ENCODE data around the gene CDC42SE2.
A peak's percentile ranks its signal among the peaks of the same experiment; 100 is the strongest.
"Not testable (repeated sequence)": the region's sequence is repeated elsewhere in the genome, so short reads cannot be mapped to it uniquely, and the experiment has no call there.

The CDC42SE2 gene

DNA sequence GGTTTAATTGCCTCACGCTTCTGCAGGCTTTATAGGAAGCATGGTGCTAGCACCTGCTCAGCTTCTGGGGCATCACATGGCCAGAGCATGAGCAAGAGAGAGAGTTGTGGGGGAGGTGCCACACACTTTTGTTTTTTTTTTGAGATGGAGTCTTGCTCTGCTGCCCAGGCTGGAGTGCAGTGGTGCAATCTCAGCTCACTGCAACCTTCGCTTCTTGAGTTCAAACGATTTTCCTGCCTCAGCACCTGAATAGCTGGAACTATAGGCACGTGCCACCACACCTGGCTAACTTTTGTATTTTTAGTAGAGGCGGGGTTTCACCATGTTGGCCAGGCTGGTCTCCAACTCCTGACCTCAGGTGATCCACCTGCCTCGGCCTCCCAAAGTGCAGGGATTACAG is 135.2 kb downstream of the CDC42SE2 start:
- WGBS, 2 donors (ENCODE audit: extremely low coverage in 2 of 2, insufficient read length in 2 of 2, insufficient replicate concordance in 1 of 2): no CpG with 5 or more reads among the region's 6 CpGs
- not testable (repeated sequence) for H3K4me3 ChIP-seq (ENCODE audit: low read length in 2 of 2); H4K8ac ChIP-seq (ENCODE audit: low read depth, low read length); H3K27me3 ChIP-seq (ENCODE audit: control insufficient read depth in 3 of 3, insufficient read depth in 3 of 3, low read depth in 1 of 3, low read length in 3 of 3); H3K27ac ChIP-seq (replicated peaks; ENCODE audit: low read length); H2BK5ac ChIP-seq (ENCODE audit: low read length); DNase-seq (ENCODE audit: low spot score); H3K4ac ChIP-seq (ENCODE audit: low read length); H4K91ac ChIP-seq (ENCODE audit: low read depth, low read length, poor library complexity); H3K18ac ChIP-seq (ENCODE audit: low read length); H2AFZ ChIP-seq (ENCODE audit: low read length); H3K14ac ChIP-seq (ENCODE audit: low read length); H3K23ac ChIP-seq (ENCODE audit: low read depth, low read length, poor library complexity); H2AK5ac ChIP-seq (ENCODE audit: low read depth, low read length); H2BK15ac ChIP-seq (ENCODE audit: low read length); H3K9ac ChIP-seq (ENCODE audit: low read depth, low read length, poor library complexity); H3K4me1 ChIP-seq (ENCODE audit: control insufficient read depth in 2 of 2, insufficient read depth in 1 of 2, low read depth in 1 of 2, low read length in 2 of 2); H3K4me2 ChIP-seq (ENCODE audit: insufficient read depth, low read length, poor library complexity, severe bottlenecking); H3K79me1 ChIP-seq (ENCODE audit: low read depth, low read length); H2BK120ac ChIP-seq (ENCODE audit: low read depth, low read length); H2BK12ac ChIP-seq (ENCODE audit: low read length)
- H3K36me3 ChIP-seq (replicated peaks in 1 of 2; ENCODE audit: control insufficient read depth in 2 of 2, insufficient read depth in 2 of 2, low read length in 2 of 2): peaks cover 5 to 68% of the 10 kb centered on the region in 2 donors
- H3K9me3 ChIP-seq (replicated peaks in 1 of 2; ENCODE audit: control insufficient read depth in 2 of 2, insufficient read depth in 1 of 2, low read depth in 1 of 2, low read length in 2 of 2): peaks cover 1 to 15% of the 10 kb centered on the region in 2 donors

DNA sequence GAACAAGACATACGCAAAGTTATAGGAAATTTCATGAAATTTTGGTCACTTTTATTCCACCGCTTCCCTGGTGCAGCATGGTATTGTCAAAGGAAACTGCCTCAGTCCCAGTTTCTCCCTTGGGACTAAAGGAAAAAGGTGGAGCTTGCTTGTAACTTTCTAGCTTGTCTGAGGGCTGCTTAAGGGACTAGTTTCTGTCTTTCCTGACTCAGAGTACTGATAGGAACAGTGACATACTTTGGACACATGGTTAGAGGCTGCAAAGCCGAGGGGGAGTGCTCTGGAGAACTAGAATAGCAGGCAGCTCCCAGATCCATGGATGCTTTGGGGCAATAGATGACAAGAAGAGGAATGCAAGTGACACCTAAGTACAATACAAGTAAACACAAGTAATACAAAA is 136.7 kb downstream of the CDC42SE2 start:
- WGBS, 2 donors (ENCODE audit: extremely low coverage in 2 of 2, insufficient read length in 2 of 2, insufficient replicate concordance in 1 of 2): no CpG with 5 or more reads among the region's 3 CpGs
- Histone ChIP-seq H2AFZ (ENCODE audit: low read length) (no peak overlapping the region), H3K18ac (ENCODE audit: low read length) (no peak overlapping the region), H3K4me2 (ENCODE audit: insufficient read depth, low read length, poor library complexity, severe bottlenecking) (no peak overlapping the region), H3K23ac (ENCODE audit: low read depth, low read length, poor library complexity) (no peak overlapping the region), H3K79me1 (ENCODE audit: low read depth, low read length) (no peaks in the 10 kb centered on the region), H2BK15ac (ENCODE audit: low read length) (no peak overlapping the region), H2BK12ac (ENCODE audit: low read length) (no peak overlapping the region), H3K14ac (ENCODE audit: low read length) (no peak overlapping the region), H2AK5ac (ENCODE audit: low read depth, low read length) (no peak overlapping the region), H3K4me3 (ENCODE audit: low read length in 2 of 2) (no peak overlapping the region), H3K9ac (ENCODE audit: low read depth, low read length, poor library complexity) (no peak overlapping the region), H4K91ac (ENCODE audit: low read depth, low read length, poor library complexity) (no peak overlapping the region), H3K4me1 (ENCODE audit: control insufficient read depth in 2 of 2, insufficient read depth in 1 of 2, low read depth in 1 of 2, low read length in 2 of 2) (no peaks in the 10 kb centered on the region), H2BK120ac (ENCODE audit: low read depth, low read length) (no peak overlapping the region), H3K9me3 (replicated peaks in 1 of 2; ENCODE audit: control insufficient read depth in 2 of 2, insufficient read depth in 1 of 2, low read depth in 1 of 2, low read length in 2 of 2) (peaks cover 1 to 15% of the 10 kb centered on the region in 2 donors), H3K36me3 (replicated peaks in 1 of 2; ENCODE audit: control insufficient read depth in 2 of 2, insufficient read depth in 2 of 2, low read length in 2 of 2) (peaks cover 0 to 55% of the 10 kb centered on the region in 2 donors), H3K27ac (replicated peaks; ENCODE audit: low read length) (no peak overlapping the region), H3K4ac (ENCODE audit: low read length) (no peak overlapping the region), H4K8ac (ENCODE audit: low read depth, low read length) (no peak overlapping the region), H2BK5ac (ENCODE audit: low read length) (no peak overlapping the region), H3K27me3 (ENCODE audit: control insufficient read depth in 3 of 3, insufficient read depth in 3 of 3, low read depth in 1 of 3, low read length in 3 of 3) (no peaks in the 10 kb centered on the region)
- DNase-seq (ENCODE audit: low spot score): no peak

DNA sequence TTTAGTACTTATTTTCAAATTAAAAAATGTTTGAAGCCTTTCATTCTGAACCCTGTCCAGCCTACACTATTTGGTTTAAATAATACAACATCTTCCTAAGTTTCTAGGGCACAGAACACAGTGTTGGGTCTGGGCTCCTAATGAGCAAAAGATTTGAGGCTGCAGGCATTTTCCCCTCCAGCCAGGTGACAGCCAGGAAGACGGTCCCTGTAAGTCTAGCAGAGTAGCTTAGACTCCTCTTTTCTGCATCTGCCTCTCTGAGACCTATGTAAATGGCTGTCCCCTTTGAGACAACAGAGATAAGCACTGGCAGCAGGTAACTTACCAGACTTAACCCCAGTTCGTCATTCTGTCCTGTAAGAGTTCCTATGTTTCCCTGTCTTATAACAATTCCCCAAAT is 141.8 kb downstream of the CDC42SE2 start:
- no peak overlapping the region for H2BK120ac ChIP-seq (ENCODE audit: low read depth, low read length)
- no peak overlapping the region for H2BK12ac ChIP-seq (ENCODE audit: low read length)
- H4K91ac ChIP-seq (ENCODE audit: low read depth, low read length, poor library complexity): no peak overlapping the region
- no peak overlapping the region for H3K4ac ChIP-seq (ENCODE audit: low read length)
- H3K4me3 ChIP-seq (ENCODE audit: low read length in 2 of 2): no peak overlapping the region
- no peak overlapping the region for H2BK15ac ChIP-seq (ENCODE audit: low read length)
- no peak for DNase-seq (ENCODE audit: low spot score)
- H3K79me1 ChIP-seq (ENCODE audit: low read depth, low read length): no peaks in the 10 kb centered on the region
- no peak overlapping the region for H3K4me2 ChIP-seq (ENCODE audit: insufficient read depth, low read length, poor library complexity, severe bottlenecking)
- no peak overlapping the region for H2AFZ ChIP-seq (ENCODE audit: low read length)
- H2AK5ac ChIP-seq (ENCODE audit: low read depth, low read length): no peak overlapping the region
- peaks cover 0 to 32% of the 10 kb centered on the region in 2 donors for H3K36me3 ChIP-seq (replicated peaks in 1 of 2; ENCODE audit: control insufficient read depth in 2 of 2, insufficient read depth in 2 of 2, low read length in 2 of 2)
- H3K9ac ChIP-seq (ENCODE audit: low read depth, low read length, poor library complexity): no peak overlapping the region
- H3K18ac ChIP-seq (ENCODE audit: low read length): no peak overlapping the region
- no CpG with 5 or more reads among the region's 2 CpGs for WGBS, 2 donors (ENCODE audit: extremely low coverage in 2 of 2, insufficient read length in 2 of 2, insufficient replicate concordance in 1 of 2)
- no peaks in the 10 kb centered on the region for H3K4me1 ChIP-seq (ENCODE audit: control insufficient read depth in 2 of 2, insufficient read depth in 1 of 2, low read depth in 1 of 2, low read length in 2 of 2)
- no peak overlapping the region for H2BK5ac ChIP-seq (ENCODE audit: low read length)
- peaks cover 1 to 15% of the 10 kb centered on the region in 2 donors for H3K9me3 ChIP-seq (replicated peaks in 1 of 2; ENCODE audit: control insufficient read depth in 2 of 2, insufficient read depth in 1 of 2, low read depth in 1 of 2, low read length in 2 of 2)
- H3K27ac ChIP-seq (replicated peaks; ENCODE audit: low read length): no peak overlapping the region
- H3K23ac ChIP-seq (ENCODE audit: low read depth, low read length, poor library complexity): no peak overlapping the region
- H3K27me3 ChIP-seq (ENCODE audit: control insufficient read depth in 3 of 3, insufficient read depth in 3 of 3, low read depth in 1 of 3, low read length in 3 of 3): no peaks in the 10 kb centered on the region
- H4K8ac ChIP-seq (ENCODE audit: low read depth, low read length): no peak overlapping the region
- no peak overlapping the region for H3K14ac ChIP-seq (ENCODE audit: low read length)

DNA sequence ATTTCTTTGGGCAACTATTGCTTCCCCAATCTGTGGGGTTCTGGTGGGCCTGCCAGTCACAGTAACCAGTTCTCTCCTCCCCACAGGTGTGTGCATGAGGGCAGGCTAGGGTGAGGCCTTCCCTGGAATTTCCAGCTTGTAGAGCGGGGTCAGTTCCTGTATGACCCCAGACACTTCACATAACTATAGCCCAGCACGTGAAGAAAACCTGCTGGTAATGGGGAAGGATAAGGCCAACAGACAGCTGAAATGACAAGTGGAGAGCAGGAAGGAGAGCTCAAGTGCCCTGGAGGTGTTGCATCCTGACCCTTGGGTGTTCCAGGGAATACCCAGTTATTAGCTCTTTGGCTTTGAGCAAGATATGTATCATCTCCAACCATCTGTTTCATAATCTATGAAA is 142.2 kb downstream of the CDC42SE2 start:
- Histone ChIP-seq H3K27me3 (ENCODE audit: control insufficient read depth in 3 of 3, insufficient read depth in 3 of 3, low read depth in 1 of 3, low read length in 3 of 3) (no peaks in the 10 kb centered on the region), H2AK5ac (ENCODE audit: low read depth, low read length) (no peak overlapping the region), H4K8ac (ENCODE audit: low read depth, low read length) (no peak overlapping the region), H2BK12ac (ENCODE audit: low read length) (no peak overlapping the region), H3K9ac (ENCODE audit: low read depth, low read length, poor library complexity) (no peak overlapping the region), H3K79me1 (ENCODE audit: low read depth, low read length) (no peaks in the 10 kb centered on the region), H3K4me1 (ENCODE audit: control insufficient read depth in 2 of 2, insufficient read depth in 1 of 2, low read depth in 1 of 2, low read length in 2 of 2) (no peaks in the 10 kb centered on the region), H3K36me3 (replicated peaks in 1 of 2; ENCODE audit: control insufficient read depth in 2 of 2, insufficient read depth in 2 of 2, low read length in 2 of 2) (peaks cover 0 to 28% of the 10 kb centered on the region in 2 donors), H2BK15ac (ENCODE audit: low read length) (no peak overlapping the region), H2BK5ac (ENCODE audit: low read length) (no peak overlapping the region), H2AFZ (ENCODE audit: low read length) (no peak overlapping the region), H3K27ac (replicated peaks; ENCODE audit: low read length) (no peak overlapping the region), H3K14ac (ENCODE audit: low read length) (no peak overlapping the region), H3K4ac (ENCODE audit: low read length) (no peak overlapping the region), H3K23ac (ENCODE audit: low read depth, low read length, poor library complexity) (no peak overlapping the region), H3K4me3 (ENCODE audit: low read length in 2 of 2) (peak overlapping the region in 1 of 2 donors; percentile 60), H4K91ac (ENCODE audit: low read depth, low read length, poor library complexity) (no peak overlapping the region), H3K4me2 (ENCODE audit: insufficient read depth, low read length, poor library complexity, severe bottlenecking) (no peak overlapping the region), H3K9me3 (replicated peaks in 1 of 2; ENCODE audit: control insufficient read depth in 2 of 2, insufficient read depth in 1 of 2, low read depth in 1 of 2, low read length in 2 of 2) (peaks cover 1 to 15% of the 10 kb centered on the region in 2 donors), H3K18ac (ENCODE audit: low read length) (no peak overlapping the region), H2BK120ac (ENCODE audit: low read depth, low read length) (no peak overlapping the region)
- no peak for DNase-seq (ENCODE audit: low spot score)
- no CpG with 5 or more reads among the region's 2 CpGs for WGBS, 2 donors (ENCODE audit: extremely low coverage in 2 of 2, insufficient read length in 2 of 2, insufficient replicate concordance in 1 of 2)
